ENCODE measurements around the gene AP1M2. TPM values are rescaled to one million over a fixed set of nuclear protein-coding genes. Genes with fewer than 3 reads are reported as not detected.
"Not testable (repeated sequence)": the region's sequence is repeated elsewhere in the genome, so short reads cannot be mapped to it uniquely, and the experiment has no call there.

AP1M2 gene
- polyA plus RNA-seq, 1 donor = not detected

- DNase-seq (ENCODE audit: low read depth) = no peak
Measured at GRCh38 chr19:10538204-10538983, 48.7 kb downstream of the AP1M2 start.

- no peak for DNase-seq (ENCODE audit: low read depth)
Measured at GRCh38 chr19:10537668-10538067, 49.4 kb downstream of the AP1M2 start.

- DNase-seq (ENCODE audit: low read depth) = no peak
Measured at GRCh38 chr19:10535613-10536012, 51.5 kb downstream of the AP1M2 start.

GRCh38 chr19:10533646-10534386, 53.3 kb downstream of the AP1M2 start:
- no peak for DNase-seq (ENCODE audit: low read depth)

- no peak for DNase-seq (ENCODE audit: low read depth)
Measured at GRCh38 chr19:10532457-10532856, 54.7 kb downstream of the AP1M2 start.

GRCh38 chr19:10526887-10527286, 60.2 kb downstream of the AP1M2 start:
- DNase-seq (ENCODE audit: low read depth) = not testable (repeated sequence)

- no peak for DNase-seq (ENCODE audit: low read depth)
Measured at GRCh38 chr19:10525636-10526035, 61.5 kb downstream of the AP1M2 start.

- no peak for DNase-seq (ENCODE audit: low read depth)
Measured at GRCh38 chr19:10523135-10523636, 63.9 kb downstream of the AP1M2 start.

Other genes starting within 250 kb of the AP1M2 start
- gene ICAM3, start 247.7 kb downstream of the AP1M2 start, polyA plus RNA-seq (ENCODE audit: insufficient read length) = 4.9 TPM
- 74.5 TPM for gene TYK2, start 206.7 kb downstream of the AP1M2 start, polyA plus RNA-seq (ENCODE audit: insufficient read length)
- gene CDC37, start 183.8 kb downstream of the AP1M2 start, polyA plus RNA-seq (ENCODE audit: insufficient read length) = 133 TPM
- gene PDE4A, start 166.8 kb downstream of the AP1M2 start, polyA plus RNA-seq (ENCODE audit: insufficient read length) = 3.3 TPM
- 66.1 TPM for gene KEAP1, start 84.0 kb downstream of the AP1M2 start, polyA plus RNA-seq (ENCODE audit: insufficient read length)
- gene S1PR5, start 69.9 kb downstream of the AP1M2 start, polyA plus RNA-seq (ENCODE audit: insufficient read length) = 1.1 TPM
- 22.7 TPM for gene ATG4D, start 43.4 kb downstream of the AP1M2 start, polyA plus RNA-seq (ENCODE audit: insufficient read length)
- 22.0 TPM for gene KRI1, start 21.3 kb downstream of the AP1M2 start, polyA plus RNA-seq (ENCODE audit: insufficient read length)
- 15.1 TPM for gene CDKN2D, start 18.3 kb downstream of the AP1M2 start, polyA plus RNA-seq (ENCODE audit: insufficient read length)
- 132 TPM for gene SLC44A2, start 38.2 kb upstream of the AP1M2 start, polyA plus RNA-seq (ENCODE audit: insufficient read length)
- 147 TPM for gene ILF3, start 67.0 kb upstream of the AP1M2 start, polyA plus RNA-seq (ENCODE audit: insufficient read length)
- 31.7 TPM for gene QTRT1, start 114.1 kb upstream of the AP1M2 start, polyA plus RNA-seq (ENCODE audit: insufficient read length)
- gene DNM2, start 130.8 kb upstream of the AP1M2 start, polyA plus RNA-seq (ENCODE audit: insufficient read length) = 75.8 TPM
- 42.4 TPM for gene TMED1, start 248.9 kb upstream of the AP1M2 start, polyA plus RNA-seq (ENCODE audit: insufficient read length)

Data from forelimb muscle (tissue), 1 donor.